Body of pancreas (tissue), 4 donors: ENCODE results near the gene GUCY2C. TPM values are rescaled to one million over a fixed set of nuclear protein-coding genes. Genes with fewer than 3 reads are reported as not detected.

Experiments
- ATAC-seq: fragments of 150-250 bp; one replicate; pipeline ENCODE4 v1.9.1; 2016
- DNase-seq, 4 donors: peaks; one replicate each; pipeline ENCODE4 v3.0.0-alpha.2; 2019
- H3K27ac ChIP-seq, 4 donors: fragments of 200-600 bp; sonication (generic); 1 replicate in 3 of 4; 2 replicates in 1 of 4; pipeline versions ENCODE4 v1.5.1 to v1.6.1; 2016 to 2019; ENCODE audit warnings: mild to moderate bottlenecking in 1 of 4, mixed read lengths in 1 of 4, moderate library complexity in 1 of 4
- H3K27me3 ChIP-seq, 2 donors: fragments of 200-600 bp; sonication (generic); one replicate each; pipeline ENCODE4 v1.6.0; 2016; ENCODE audit warnings: mild to moderate bottlenecking in 1 of 2
- H3K36me3 ChIP-seq, 2 donors: fragments of 200-600 bp; sonication (generic); replicated peaks in 1 of 2; 2 replicates each; pipeline ENCODE4 v1.5.1; 2016; ENCODE audit warnings: low read depth in 2 of 2; ENCODE audit not compliant: insufficient read depth in 1 of 2
- H3K4me1 ChIP-seq: fragments of 200-600 bp; sonication (generic); one replicate; pipeline ENCODE4 v1.6.0; 2016
- H3K4me3 ChIP-seq, 2 donors: fragments of 200-600 bp; sonication (generic); 1 replicate in 1 of 2; 2 replicates in 1 of 2; pipeline ENCODE4 v1.5.1; 2016 to 2019
- H3K9me3 ChIP-seq, 3 donors: fragments of 200-600 bp; sonication (generic); 1 replicate in 2 of 3; 2 replicates in 1 of 3; pipeline ENCODE4 v1.5.1; 2016
- POLR2A ChIP-seq, 3 donors: fragments of 450-650 bp; IDR thresholded peaks; one replicate each; pipeline ENCODE4 v1.6.1; 2016; ENCODE audit warnings: antibody characterized with exemption in 3 of 3, mild to moderate bottlenecking in 2 of 3
- WGBS, 2 donors: methylation state at CpG; one replicate each; pipeline ENCODE4 v1.1.5; 2017; 5-methylcytosine and 5-hydroxymethylcytosine counted together
- intact Hi-C: fragments of 100-400 bp; cut with DNase I; formaldehyde crosslinking; loops from one replicate; pipeline ENCODE4 v1.15.1; 2023
- total RNA-seq, 2 donors: library from RNA; depleted of rRNA; stranded (reverse); fragments of >200 nt; gene quantifications; one replicate each; pipeline ENCODE4 v1.1.0, GENCODE V29; 2016
- TF ChIP-seq, protein P1 (sequence below), 7 experiments: fragments of 450-650 bp in 4 of 7; fragments of 200-600 bp in 3 of 7; sonication (generic) in 3 of 7; IDR thresholded peaks; one replicate each; pipeline ENCODE4 v1.5.1; 2016 to 2019; ENCODE audit warnings: antibody characterized with exemption in 7 of 7

The GUCY2C gene
- total RNA-seq, 2 donors from 2014 or later, result not detected

DNA sequence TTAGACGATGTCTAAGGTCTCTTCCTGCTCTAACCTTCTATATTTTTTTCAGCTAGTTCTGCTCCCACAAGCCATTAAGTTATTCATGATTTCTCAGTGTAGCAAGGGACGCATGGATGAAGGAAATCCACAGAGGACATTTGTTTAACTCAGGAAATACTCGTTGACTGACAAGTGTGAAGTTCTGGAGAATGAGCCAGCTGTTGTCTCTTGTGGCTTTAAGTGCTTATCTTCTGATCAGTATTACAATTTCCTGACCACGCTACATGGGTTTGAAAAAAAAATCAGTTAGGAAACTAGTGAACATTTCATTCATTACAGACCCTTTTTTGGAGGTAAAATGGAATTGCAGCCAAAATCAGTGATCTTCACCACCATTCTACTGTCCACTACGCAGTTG lies 53.1 kb downstream of the GUCY2C start:
- TF ChIP-seq, protein P1, sequence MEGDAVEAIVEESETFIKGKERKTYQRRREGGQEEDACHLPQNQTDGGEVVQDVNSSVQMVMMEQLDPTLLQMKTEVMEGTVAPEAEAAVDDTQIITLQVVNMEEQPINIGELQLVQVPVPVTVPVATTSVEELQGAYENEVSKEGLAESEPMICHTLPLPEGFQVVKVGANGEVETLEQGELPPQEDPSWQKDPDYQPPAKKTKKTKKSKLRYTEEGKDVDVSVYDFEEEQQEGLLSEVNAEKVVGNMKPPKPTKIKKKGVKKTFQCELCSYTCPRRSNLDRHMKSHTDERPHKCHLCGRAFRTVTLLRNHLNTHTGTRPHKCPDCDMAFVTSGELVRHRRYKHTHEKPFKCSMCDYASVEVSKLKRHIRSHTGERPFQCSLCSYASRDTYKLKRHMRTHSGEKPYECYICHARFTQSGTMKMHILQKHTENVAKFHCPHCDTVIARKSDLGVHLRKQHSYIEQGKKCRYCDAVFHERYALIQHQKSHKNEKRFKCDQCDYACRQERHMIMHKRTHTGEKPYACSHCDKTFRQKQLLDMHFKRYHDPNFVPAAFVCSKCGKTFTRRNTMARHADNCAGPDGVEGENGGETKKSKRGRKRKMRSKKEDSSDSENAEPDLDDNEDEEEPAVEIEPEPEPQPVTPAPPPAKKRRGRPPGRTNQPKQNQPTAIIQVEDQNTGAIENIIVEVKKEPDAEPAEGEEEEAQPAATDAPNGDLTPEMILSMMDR (IDR thresholded peaks at IDR 0.05), result no peak

DNA sequence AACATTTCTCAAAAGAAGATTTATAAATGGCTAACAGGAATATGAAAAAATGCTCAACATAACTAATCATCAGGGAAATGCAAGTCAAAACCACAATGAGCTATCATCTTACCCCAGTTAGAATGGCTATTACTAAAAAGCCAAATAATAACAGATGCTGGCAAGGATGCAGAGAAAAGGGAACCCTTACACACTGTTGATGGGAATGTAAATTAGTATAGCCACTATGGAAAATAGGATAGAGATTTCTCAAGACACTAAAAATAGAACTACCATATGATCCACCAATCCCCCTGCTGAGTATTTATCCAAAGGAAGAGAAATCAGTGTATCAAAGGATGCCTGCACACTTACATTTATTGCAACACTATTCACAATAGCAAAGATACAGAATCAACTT lies 58.3 kb downstream of the GUCY2C start:
- H3K4me3 ChIP-seq, result no peak overlapping the region
- intact Hi-C loops, result no loop called here
- DNase-seq, result no peak
- no peaks in the 10 kb centered on the region for H3K4me1 ChIP-seq
- no peak for TF ChIP-seq POLR2A (IDR thresholded peaks at IDR 0.05)
- TF ChIP-seq, protein P1 (IDR thresholded peaks at IDR 0.05), result no peak
- H3K27ac ChIP-seq, result no peak overlapping the region
- no peaks in the 10 kb centered on the region for H3K36me3 ChIP-seq
- no peaks in the 10 kb centered on the region for H3K9me3 ChIP-seq
- no peak for ATAC-seq
- H3K27me3 ChIP-seq, result no peaks in the 10 kb centered on the region

More for the DNA sequence above, 53.1 kb downstream of the GUCY2C start:
- WGBS, 2 donors, result 47 to 66% methylated on average over 5 of the region's 5 CpGs
- Histone ChIP-seq H3K27me3 (no peaks in the 10 kb centered on the region), H3K9me3 (no peaks in the 10 kb centered on the region), H3K4me3 (no peak overlapping the region), H3K4me1 (no peaks in the 10 kb centered on the region), H3K36me3 (no peaks in the 10 kb centered on the region), H3K27ac (no peak overlapping the region)
- DNase-seq (no peak), ATAC-seq (no peak)
- intact Hi-C loops, result no loop called here

- no peak overlapping the region for H3K27ac ChIP-seq
- H3K4me1 ChIP-seq, result no peaks in the 10 kb centered on the region
- H3K27me3 ChIP-seq, result no peaks in the 10 kb centered on the region
- ATAC-seq (no peak), DNase-seq (no peak)
- no peaks in the 10 kb centered on the region for H3K9me3 ChIP-seq
- no peak overlapping the region for H3K4me3 ChIP-seq
- TF ChIP-seq, protein P1 (IDR thresholded peaks at IDR 0.05), result no peak
- no peak for TF ChIP-seq POLR2A (IDR thresholded peaks at IDR 0.05)
- no peaks in the 10 kb centered on the region for H3K36me3 ChIP-seq
- intact Hi-C loops, result no loop called here
Measured at GRCh38 chr12:14635776-14636175, 60.6 kb downstream of the GUCY2C start.

GRCh38 chr12:14630793-14631192 lies 65.6 kb downstream of the GUCY2C start:
- H3K36me3 ChIP-seq, result no peaks in the 10 kb centered on the region
- no peaks in the 10 kb centered on the region for H3K27me3 ChIP-seq
- 54 to 57% methylated on average over 3 of the region's 3 CpGs for WGBS, 2 donors
- no peak for DNase-seq
- intact Hi-C loops, result no loop called here
- peaks cover 29% of the 10 kb centered on the region for H3K4me1 ChIP-seq
- ATAC-seq, result no peak
- no peak overlapping the region for H3K27ac ChIP-seq
- TF ChIP-seq POLR2A (IDR thresholded peaks at IDR 0.05), result no peak
- TF ChIP-seq, protein P1 (IDR thresholded peaks at IDR 0.05), result no peak
- H3K9me3 ChIP-seq, result no peaks in the 10 kb centered on the region
- H3K4me3 ChIP-seq, result no peak overlapping the region

DNA sequence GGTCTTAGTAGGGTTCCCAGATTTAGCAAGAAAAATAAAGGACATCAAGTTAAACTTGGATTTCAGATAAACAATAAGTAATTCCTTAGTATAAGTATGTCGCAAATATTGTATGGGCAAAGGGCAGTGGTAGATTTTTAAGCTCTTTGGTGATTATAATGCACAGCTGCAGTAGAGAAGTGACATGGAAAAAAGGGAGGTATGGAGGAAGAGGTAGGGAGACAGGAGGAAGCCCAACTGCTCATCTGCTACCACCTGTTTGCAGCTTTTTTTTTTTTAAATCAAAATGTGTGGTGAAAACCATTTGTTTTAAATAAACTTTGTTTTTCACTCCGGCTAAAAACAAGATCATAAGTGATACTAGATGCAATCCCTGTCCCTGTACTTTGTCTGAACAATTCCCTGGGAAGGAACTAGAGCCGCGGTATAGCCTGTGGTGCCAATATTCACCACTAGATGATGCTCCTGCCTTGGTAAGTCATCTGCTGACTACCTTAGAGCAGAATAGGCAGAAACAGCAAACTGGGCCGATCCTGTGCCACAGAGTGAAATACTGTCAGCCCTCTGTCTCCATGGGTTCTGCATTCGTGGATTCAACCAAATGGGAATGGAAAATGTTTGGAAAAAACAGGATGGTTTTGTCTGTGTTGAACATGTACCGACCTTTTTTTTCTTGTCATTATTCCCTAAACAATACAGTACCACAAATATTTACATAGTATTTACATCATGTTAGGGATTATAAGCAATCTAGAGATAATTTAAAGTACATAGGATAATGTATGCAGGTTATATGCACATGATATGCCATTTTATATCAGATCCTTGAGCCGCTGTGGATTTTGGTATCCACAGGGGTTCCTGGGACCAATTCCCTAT lies 66.3 kb downstream of the GUCY2C start:
- Histone ChIP-seq H3K36me3 (no peaks in the 10 kb centered on the region), H3K9me3 (no peaks in the 10 kb centered on the region), H3K4me1 (peaks cover 30% of the 10 kb centered on the region), H3K27me3 (no peaks in the 10 kb centered on the region), H3K4me3 (no peak overlapping the region), H3K27ac (no peak overlapping the region)
- TF ChIP-seq, protein P1 (IDR thresholded peaks at IDR 0.05), result peak; percentile 89 to 98 (median 96)
- TF ChIP-seq POLR2A (IDR thresholded peaks at IDR 0.05), result no peak
- DNase-seq (peak; percentile 78 to 87 (median 84)), ATAC-seq (peak; percentile 98)
- intact Hi-C loops, result loop anchor here (5.0 kb wide), 1 partner anchor 113 kb away; no protein-coding TSS in a partner anchor
- 16 to 18% methylated on average over 8 of the region's 8 CpGs for WGBS, 2 donors
